KG1 (cell line): ENCODE measurements around the gene GSTA1.
"Not testable (repeated sequence)": the region's sequence is repeated elsewhere in the genome, so short reads cannot be mapped to it uniquely, and the experiment has no call there.

Source experiments
- DNase-seq: peaks from one replicate; lab custom pipeline; 2025; lab: John Stamatoyannopoulos, UW

The GSTA1 gene

DNA sequence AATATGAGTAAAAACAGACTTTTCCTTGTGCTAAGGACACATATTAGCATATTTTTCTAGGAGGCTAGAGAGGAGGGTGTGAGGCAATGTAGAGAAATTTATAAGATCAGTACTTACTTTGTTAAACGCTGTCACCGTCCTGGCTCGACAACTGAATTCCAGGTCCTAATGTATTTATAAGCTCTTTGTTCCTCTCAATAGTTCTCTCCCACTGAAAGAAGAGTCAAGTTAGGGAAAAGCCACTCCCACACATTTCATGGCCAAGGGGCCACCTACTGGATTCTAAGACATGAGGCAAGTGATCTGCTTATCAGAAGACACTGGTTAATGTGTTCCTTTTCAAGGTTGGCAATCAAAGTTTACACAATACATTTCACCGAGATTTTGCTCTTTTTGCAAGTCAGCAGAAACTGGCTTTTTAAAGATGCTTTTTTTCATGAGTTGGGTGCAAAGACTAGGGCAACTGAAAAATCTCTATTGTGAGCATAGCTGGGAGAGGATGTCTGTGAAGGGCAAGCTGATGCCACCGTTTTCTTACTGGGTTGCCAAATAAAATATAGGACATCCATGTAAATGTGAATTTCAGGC is at the start of gene GSTA1:
TSS of gene GSTA1 (minus strand) at position 149 of the 588 bp plus-strand sequence. CDS start 4,549 bp downstream, outside the sequence.
- DNase-seq: not testable (repeated sequence)

DNA sequence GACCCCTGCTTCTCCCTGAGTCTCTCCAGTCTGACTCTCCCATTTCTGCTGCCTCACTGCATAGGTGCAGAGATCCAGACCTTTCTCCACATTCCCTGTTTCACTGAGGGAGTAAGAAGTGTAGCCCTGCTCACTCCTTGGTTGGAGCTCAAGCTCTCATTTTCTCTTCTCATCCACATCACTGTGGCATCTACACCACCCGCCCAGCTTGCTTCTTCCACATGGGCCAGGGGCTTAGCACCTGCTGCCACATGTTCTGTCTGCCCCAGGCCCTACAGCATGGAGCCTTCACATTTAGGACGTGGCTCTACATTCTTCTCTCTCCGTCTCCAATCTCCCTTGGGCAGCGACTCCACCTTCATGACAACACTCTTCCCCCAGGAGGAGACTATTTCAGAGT is 45.5 kb upstream of the GSTA1 start:
- DNase-seq: no peak

- DNase-seq: no peak
Observed at GRCh38 chr6:52846002-52846401, 42.4 kb upstream of the GSTA1 start.

- DNase-seq: no peak
Observed at GRCh38 chr6:52843605-52844004, 40.0 kb upstream of the GSTA1 start.

DNA sequence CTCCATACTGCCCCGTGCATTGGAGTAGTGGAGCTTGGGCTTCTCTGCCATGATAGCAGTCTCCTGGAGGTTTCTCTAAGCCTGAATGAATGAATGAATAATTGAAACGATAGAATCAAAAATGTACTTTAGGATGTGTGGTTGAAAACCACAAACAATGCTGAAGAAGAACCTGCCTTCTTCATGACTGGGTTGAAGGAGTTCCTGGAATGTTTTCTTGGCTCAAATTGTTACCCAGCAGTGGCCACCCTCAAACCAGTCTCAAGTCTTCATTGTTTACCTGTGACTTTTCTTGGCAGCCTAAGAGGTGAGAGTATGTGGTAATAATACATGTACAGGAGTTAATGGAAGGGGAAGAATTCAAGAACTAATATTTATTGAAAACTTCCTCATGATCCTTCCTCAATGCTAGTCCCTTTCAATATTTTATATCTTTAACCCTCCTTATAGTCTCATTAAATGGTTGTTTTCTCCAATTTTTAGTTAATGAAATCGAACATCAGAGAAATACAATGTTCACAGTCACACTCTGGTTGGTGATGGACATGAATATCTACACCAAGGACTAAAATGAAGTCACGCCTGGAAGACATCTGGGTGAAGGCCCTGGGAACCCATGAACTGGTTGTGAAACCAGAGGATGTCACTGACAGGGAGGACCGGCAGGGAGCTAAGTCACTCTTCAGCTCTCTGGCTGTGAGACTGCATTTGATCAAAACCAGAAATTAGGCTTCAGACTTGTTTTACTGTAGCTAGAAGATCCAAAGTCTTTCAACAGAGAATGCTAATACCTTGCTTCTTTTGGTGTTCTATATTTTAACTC is 37.4 kb upstream of the GSTA1 start, which contains the start of gene GSTA5:
TSS of gene GSTA5 (minus strand) at position 51 of the 823 bp plus-strand sequence.
- no peak for DNase-seq

- no peak for DNase-seq
Observed at GRCh38 chr6:52839124-52840055, 35.8 kb upstream of the GSTA1 start.

GRCh38 chr6:52834481-52834880 is 30.9 kb upstream of the GSTA1 start:
- no peak for DNase-seq

GRCh38 chr6:52830869-52831268 is 27.3 kb upstream of the GSTA1 start:
- not testable (repeated sequence) for DNase-seq

GRCh38 chr6:52829046-52829817 is 25.6 kb upstream of the GSTA1 start:
- no peak for DNase-seq

DNA sequence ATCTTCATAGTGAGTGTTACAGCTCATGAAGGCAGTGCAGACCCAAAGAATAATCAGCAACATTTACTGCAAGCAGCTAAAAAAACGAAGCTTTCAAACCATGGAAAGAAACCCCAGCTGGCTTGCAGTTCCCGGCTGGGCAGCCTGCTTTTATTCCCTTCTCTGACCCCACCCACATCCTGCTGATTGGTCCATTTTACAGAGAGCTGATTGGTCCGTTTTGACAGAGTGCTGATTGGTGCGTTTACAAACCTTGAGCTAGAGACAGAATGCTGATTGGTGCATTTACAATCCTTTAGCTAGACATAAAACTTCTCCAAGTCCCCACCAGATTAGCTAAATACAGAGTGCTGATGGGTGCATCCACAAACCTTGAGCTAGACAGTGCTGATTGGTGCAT is 25.0 kb upstream of the GSTA1 start:
- DNase-seq: not testable (repeated sequence)

GRCh38 chr6:52827073-52827783 is 23.6 kb upstream of the GSTA1 start:
- DNase-seq: not testable (repeated sequence)

DNA sequence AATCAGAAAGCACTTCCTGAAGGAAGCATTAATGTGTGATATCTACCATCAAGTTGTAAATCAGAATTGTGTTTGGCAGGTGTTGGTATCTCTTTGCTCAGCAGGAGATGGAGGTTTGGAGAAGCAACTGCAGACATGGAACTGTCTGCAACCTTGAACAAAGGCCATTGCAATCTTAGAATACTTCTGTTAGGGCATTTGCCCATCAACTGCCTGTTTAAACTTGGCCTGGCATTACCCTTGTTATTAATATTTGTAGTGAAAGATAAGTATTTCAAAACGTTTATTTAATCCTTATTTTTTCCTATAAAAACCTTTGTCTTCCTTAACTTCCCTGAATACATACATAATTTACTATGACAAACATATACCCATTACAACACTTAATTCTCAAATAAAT is 22.9 kb upstream of the GSTA1 start:
- no peak for DNase-seq

DNA sequence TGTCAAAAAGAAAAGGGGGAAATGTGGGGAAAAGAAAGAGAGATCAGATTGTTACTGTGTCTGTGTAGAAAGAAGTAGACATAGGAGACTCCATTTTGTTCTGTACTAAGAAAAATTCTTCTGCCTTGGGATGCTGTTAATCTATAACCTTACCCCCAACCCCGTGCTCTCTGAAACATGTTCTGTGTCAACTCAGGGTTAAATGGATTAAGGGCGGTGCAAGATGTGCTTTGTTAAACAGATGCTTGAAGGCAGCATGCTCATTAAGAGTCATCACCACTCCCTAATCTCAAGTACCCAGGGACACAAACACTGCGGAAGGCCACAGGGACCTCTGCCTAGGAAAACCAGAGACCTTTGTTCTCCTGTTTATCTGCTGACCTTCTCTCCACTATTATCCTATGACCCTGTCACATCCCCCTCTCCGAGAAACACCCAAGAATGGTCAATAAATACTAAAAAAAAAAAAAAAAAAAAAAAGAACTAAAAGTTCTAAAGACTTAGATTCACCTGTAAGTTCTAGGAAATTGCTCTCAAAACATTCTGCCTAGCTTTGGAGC is 22.4 kb upstream of the GSTA1 start:
- not testable (repeated sequence) for DNase-seq

- not testable (repeated sequence) for DNase-seq
Observed at GRCh38 chr6:52825270-52825793, 21.7 kb upstream of the GSTA1 start.

GRCh38 chr6:52821842-52822241 is 18.2 kb upstream of the GSTA1 start:
- DNase-seq: no peak

- DNase-seq: no peak
Observed at GRCh38 chr6:52820198-52820597, 16.6 kb upstream of the GSTA1 start.

DNA sequence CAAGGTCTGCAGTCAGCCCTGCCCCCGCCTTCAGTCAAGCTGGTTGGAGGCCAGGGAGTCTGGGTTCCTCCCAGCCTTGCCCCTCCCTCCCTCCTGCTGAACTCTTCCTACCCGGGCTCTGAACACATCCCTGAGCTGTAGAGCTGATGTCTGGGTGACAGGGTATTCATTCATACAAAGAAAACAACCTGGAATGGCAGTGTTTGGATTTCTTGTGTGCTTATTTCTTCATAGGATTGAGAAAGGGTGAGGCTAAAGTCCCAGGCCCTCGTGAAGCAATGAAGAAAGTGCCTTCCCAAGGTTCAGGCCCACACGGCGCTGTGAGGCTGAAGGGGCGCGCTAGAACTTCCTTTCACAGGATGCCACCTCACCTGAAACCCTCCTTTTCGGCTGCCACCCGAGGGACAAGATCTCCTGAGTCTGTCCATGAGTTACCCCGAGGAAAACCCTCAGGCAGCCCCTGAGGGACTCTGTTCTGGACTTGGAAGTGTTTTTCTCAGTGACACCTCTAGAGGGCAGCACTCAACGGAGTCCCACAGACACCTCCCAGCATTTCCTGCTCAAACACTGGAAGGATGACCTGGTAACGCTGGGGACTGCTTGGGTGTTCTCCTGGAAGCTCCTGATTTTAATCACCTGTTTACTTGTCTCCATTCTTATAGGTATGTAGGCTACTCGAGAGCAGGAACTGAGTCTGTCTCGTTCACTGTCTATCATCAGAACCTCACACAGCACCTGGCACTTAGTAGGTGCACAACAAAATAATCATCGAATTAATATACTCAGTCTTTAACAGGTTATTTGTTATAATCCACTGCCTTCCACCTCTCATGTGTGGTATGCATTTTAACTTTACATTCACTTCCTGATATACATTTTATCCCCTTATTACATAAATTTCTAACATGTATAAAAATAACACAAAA is 11.8 kb upstream of the GSTA1 start:
- DNase-seq: no peak

- DNase-seq: not testable (repeated sequence)
Observed at GRCh38 chr6:52814545-52814944, 10.9 kb upstream of the GSTA1 start.

GRCh38 chr6:52809777-52810176 is 6.2 kb upstream of the GSTA1 start:
- DNase-seq: not testable (repeated sequence)
